TTC549 (cell line): ENCODE results near the gene SYTL2.
"Not testable (repeated sequence)": the region's sequence is repeated elsewhere in the genome, so short reads cannot be mapped to it uniquely, and the experiment has no call there.

Experiments
- FAIRE-seq: peaks from 2 replicates; lab custom pipeline; 2012; peaks lifted over from hg19 to GRCh38; lab: Jason Lieb, UNC

Gene SYTL2

GRCh38 chr11:85810871-85811611 lies at the start of gene SYTL2:
TSS of gene SYTL2 (minus strand) at chr11:85811141. CDS start at chr11:85757725, 53,416 bp downstream.
- FAIRE-seq: no peak

- FAIRE-seq: not testable (repeated sequence)
Observed at GRCh38 chr11:85859541-85859940, 48.6 kb upstream of the SYTL2 start.

- FAIRE-seq: no peak
Observed at GRCh38 chr11:85857098-85857497, 46.2 kb upstream of the SYTL2 start.

DNA sequence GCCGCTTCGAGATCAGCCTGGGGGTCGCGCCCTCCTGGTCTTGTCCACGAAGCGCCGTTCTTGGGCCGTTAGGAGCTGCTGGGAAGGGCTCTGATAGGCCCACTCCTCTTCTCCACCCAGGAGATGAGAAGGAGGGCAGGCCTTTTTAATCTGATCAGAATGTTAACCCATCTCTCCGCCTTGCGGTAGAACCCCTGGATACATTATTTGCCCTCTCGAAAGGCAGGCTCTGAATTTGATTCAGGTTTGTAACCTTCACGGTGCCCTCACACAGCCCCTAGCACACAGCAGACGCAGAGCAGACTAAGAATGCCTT lies 44.4 kb upstream of the SYTL2 start, which contains the start of gene CCDC83:
Gene CCDC83 (plus strand): TSS at position 43 of the 316 bp plus-strand sequence. CDS start 9,741 bp downstream, outside the sequence.
- no peak for FAIRE-seq

DNA sequence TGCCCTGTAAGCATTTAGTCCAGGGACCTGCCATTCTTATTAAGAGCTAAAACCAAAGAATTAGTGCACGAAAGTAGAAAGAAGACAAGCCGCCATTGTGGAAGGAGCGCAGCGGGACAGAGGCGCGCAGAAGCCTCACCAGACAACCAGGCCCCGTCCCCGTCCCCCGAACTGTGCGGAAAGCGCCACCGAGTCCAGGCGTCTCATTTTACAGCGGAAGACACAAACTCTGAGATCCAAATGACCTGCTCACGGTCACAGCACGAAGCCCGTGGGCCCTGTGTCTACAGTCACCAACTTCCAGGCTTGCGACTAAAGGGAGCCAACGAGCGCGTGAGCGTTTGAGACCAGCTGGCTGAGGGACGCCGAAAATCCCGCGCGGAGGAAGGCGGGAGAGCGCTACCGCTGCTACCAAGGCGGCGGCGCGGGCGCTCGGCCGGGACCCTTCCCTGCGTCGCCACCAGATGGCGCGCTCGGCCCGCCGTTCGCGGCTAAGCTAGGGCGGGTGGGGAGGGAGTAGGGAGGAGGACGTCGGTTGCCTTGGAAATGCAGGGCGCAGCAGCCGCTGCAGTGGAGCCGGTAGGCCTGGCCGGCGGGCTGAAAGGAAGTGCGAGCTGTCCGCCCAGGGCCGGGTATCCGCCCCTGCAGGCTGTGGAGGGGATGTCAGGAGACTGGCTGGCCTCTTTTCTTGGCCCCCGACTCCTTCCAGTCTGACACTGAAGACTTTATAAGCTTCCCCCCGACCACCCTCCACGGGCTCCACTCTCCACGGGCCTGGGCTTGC lies 43.8 kb upstream of the SYTL2 start:
- no peak for FAIRE-seq

- no peak for FAIRE-seq
Observed at GRCh38 chr11:85854212-85854556, 43.2 kb upstream of the SYTL2 start.

DNA sequence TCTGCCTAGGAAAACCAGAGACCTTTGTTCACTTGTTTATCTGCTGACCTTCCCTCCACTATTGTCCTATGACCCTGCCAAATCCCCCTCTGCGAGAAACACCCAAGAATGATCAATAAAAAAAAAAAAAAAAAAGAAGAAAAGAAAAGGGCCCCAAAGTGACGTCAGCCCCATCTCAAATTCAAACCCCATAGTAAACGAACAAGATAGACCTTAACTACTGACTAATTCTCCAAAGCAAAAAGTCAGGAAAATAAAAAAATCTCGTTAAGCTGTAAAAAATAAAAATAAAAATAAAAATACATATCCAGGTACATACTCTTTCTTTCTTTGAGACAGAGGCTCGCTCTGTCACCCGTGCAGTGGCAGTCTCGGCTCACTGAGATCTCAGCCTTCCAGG lies 42.6 kb upstream of the SYTL2 start:
- not testable (repeated sequence) for FAIRE-seq

- FAIRE-seq: not testable (repeated sequence)
Observed at GRCh38 chr11:85852754-85853153, 41.8 kb upstream of the SYTL2 start.

GRCh38 chr11:85848556-85848955 lies 37.6 kb upstream of the SYTL2 start:
- no peak for FAIRE-seq

GRCh38 chr11:85848006-85848405 lies 37.1 kb upstream of the SYTL2 start:
- FAIRE-seq: no peak

GRCh38 chr11:85847436-85847835 lies 36.5 kb upstream of the SYTL2 start:
- FAIRE-seq: no peak

DNA sequence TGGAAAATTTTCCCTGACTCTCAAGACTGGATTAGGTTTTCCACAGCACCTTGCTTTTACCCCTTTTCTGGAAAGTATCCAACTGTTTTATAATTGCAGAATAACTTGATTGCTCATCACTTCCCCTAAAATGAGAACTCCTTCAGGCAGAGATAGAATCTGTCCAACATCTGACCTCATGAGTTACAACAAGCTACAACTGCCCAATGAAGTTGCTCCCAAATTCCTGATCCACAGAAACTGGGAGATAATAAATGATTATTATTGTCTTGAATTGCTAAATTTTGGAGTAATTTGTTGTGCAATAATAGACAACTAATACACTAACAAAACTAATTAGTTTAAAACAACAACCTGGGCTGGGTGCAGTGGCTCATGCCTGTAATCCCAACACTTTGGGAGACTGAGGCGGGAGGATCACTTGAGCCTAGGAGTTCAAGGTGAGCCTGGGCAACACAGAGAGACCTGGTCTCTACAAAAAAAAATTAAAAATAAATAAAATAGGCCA lies 34.2 kb upstream of the SYTL2 start:
- FAIRE-seq: no peak

- no peak for FAIRE-seq
Observed at GRCh38 chr11:85844439-85845123, 33.6 kb upstream of the SYTL2 start.

- FAIRE-seq: no peak
Observed at GRCh38 chr11:85843929-85844328, 33.0 kb upstream of the SYTL2 start.

GRCh38 chr11:85840932-85841331 lies 30.0 kb upstream of the SYTL2 start:
- FAIRE-seq: not testable (repeated sequence)

- no peak for FAIRE-seq
Observed at GRCh38 chr11:85835729-85836128, 24.8 kb upstream of the SYTL2 start.

DNA sequence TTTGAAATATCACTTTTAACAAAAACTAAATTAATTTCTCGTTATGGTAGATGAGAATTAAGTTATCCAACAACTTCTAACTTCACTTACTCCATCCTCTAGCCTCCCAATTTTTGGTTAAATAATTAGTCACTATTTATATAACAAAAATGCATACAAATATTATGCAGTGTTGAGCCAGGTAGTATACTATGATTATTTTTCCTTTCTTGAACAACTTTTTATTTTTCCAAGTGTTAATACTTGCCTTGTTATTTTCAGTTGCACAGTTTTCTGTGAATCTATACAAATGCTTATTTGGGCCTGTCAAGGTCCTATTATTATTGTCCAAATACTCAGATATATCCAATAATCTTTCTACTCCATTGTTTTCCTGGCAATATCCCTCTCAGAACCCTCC lies 24.3 kb upstream of the SYTL2 start:
- no peak for FAIRE-seq

DNA sequence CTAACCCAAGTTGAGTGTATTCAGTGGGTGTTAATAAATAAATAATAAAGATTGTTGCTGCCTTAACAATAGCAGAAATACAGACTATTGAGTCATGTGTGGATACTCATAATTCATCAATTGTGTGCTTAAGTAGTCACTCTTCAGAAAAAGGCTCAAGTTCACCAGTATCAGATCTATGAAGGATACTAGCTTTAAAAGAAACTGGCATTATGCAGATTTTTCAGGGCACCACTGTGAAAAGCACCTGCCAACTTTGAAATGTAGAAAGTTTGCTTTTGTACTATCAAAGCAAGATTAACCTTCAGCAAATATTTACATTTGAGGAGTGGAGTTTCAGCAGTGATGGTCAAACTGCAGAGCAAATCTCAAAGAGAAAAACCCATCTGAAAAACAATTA lies 20.1 kb upstream of the SYTL2 start:
- FAIRE-seq: no peak

DNA sequence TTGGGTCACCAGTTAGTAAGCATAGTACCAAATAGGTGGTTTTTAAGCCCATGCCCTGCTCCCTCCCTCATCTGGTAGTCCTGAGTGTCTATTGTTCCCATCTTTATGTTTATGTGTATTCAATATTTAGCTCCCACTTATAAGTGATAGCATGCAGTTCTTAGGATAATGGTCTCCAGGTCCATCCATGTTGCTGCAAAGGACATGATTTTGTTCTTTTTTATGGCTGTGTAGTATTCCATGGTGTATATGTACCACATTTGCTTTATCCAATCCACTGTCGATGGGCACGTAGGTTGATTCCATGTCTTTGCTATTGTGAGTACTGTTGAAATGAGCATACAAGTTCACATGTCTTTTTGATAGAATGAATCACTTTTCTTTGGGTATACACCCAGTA lies 18.2 kb upstream of the SYTL2 start:
- FAIRE-seq: no peak

DNA sequence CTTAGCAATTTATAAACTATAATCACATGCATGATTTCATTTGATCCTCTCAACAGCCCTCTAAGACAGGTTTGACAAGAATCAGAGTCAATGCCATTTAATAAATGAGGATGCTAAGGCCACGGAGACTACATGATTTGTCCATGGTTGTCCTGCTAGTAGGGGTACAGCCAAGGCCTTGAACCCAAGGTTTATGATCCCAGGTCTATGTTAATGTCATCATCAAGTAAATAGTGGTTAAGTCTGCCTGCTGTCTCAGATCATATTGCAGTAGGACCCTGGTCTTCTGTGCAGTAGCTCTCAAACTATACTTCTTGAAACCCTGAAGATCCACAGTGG lies 17.7 kb upstream of the SYTL2 start:
- FAIRE-seq: no peak

- FAIRE-seq: no peak
Observed at GRCh38 chr11:85827748-85828639, 17.1 kb upstream of the SYTL2 start.
